ENCODE data around the gene GLI3.
A peak's percentile ranks its signal among the peaks of the same experiment; 100 is the strongest.

Gene GLI3

GRCh38 chr7:42143711-42144600 is 93.1 kb downstream of the GLI3 start:
- DNase-seq (ENCODE audit: low read depth): peak; percentile 84

- no peak for DNase-seq (ENCODE audit: low read depth)
Observed at GRCh38 chr7:42142089-42142488, 94.9 kb downstream of the GLI3 start.

GRCh38 chr7:42139751-42140150 is 97.3 kb downstream of the GLI3 start:
- DNase-seq (ENCODE audit: low read depth): no peak

GRCh38 chr7:42138691-42139090 is 98.3 kb downstream of the GLI3 start:
- no peak for DNase-seq (ENCODE audit: low read depth)

- DNase-seq (ENCODE audit: low read depth): no peak
Observed at GRCh38 chr7:42137941-42138340, 99.1 kb downstream of the GLI3 start.

GRCh38 chr7:42137431-42137830 is 99.6 kb downstream of the GLI3 start:
- no peak for DNase-seq (ENCODE audit: low read depth)

DNA sequence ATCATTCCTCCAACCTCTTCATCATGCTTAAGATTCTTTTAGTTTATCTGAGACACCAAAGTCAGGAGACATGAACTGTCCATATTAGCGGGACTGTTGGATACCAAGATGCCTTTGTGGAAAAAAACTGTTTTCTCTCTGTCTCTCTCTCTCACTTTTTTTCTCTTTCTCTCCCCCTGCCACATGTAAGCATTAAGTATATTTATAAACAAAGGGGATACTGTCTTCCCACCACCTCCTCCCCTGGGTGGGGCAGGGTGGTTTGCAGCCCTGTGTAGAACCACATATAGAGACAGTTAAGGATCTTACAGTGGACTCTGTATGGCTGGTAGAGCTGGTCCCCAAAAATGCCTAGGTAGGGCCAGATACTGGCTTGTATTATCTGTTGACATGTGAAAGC is 101.3 kb downstream of the GLI3 start:
- DNase-seq (ENCODE audit: low read depth): no peak

GRCh38 chr7:42134276-42134876 is 102.6 kb downstream of the GLI3 start:
- DNase-seq (ENCODE audit: low read depth): no peak

- no peak for DNase-seq (ENCODE audit: low read depth)
Observed at GRCh38 chr7:42133321-42133720, 103.7 kb downstream of the GLI3 start.

- peak; percentile 14 for DNase-seq (ENCODE audit: low read depth)
Observed at GRCh38 chr7:42128703-42129102, 108.3 kb downstream of the GLI3 start.

GRCh38 chr7:42127232-42127622 is 109.8 kb downstream of the GLI3 start:
- no peak for DNase-seq (ENCODE audit: low read depth)

GRCh38 chr7:42126475-42127231 is 110.4 kb downstream of the GLI3 start:
- no peak for DNase-seq (ENCODE audit: low read depth)

DNA sequence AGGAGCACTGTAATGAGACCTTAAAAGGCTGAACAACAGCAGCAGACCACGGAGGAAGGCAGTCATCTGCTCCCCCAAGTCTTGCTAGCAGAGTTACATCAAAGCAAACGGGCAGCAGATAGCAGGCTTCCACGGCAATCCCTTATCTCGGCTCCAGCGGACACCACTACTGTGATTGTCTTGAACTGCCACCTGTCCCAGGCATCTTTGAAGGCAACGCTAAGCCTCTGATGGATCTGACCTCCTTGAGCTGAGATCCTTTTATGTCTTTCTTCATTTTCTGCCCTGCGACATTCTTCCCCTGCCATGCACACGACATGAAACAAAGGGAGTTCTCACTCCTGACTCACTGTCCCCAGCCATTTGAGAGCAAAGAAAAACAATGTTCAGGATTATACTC is 111.7 kb downstream of the GLI3 start:
- DNase-seq (ENCODE audit: low read depth): no peak

- DNase-seq (ENCODE audit: low read depth): no peak
Observed at GRCh38 chr7:42123716-42124115, 113.3 kb downstream of the GLI3 start.

- DNase-seq (ENCODE audit: low read depth): no peak
Observed at GRCh38 chr7:42120191-42120590, 116.8 kb downstream of the GLI3 start.

- DNase-seq (ENCODE audit: low read depth): no peak
Observed at GRCh38 chr7:42117201-42117600, 119.8 kb downstream of the GLI3 start.

DNA sequence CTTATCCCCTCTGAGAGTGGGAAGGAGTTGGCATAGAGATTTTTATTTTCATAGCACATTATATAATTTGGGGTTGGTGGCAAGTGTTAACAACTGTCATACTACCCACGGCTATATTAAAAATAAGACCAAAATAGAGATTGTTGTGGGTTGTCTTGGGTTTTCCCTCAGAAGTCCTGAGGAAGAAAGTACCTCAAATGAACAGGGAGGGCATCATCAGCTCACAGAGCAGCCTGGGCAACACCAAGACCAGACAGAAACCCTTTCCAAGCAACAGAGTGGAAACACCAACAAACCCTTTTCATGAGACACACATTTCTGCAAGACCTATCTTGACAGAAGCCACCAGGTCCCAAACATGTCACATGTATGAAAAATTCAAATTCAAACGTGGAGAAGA is 121.2 kb downstream of the GLI3 start:
- no peak for DNase-seq (ENCODE audit: low read depth)

DNA sequence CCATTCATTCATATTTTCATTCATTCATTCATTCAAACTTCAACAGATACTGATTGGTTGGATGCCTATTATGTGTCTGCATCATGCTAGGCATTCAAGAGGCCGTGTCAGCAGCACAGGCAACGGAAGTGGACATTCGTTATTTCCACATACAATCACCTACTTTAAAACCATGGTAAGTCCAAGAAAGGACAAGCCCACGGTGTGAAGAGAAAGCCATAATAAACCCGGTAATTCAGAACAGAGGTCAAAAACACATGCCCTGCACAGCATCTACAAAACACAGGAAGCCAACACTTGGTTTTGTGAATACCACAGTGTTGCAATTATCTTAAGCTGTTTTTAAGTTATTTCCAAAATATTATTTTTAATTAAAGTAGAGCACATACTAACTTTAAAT is 126.7 kb downstream of the GLI3 start:
- DNase-seq (ENCODE audit: low read depth): no peak

DNA sequence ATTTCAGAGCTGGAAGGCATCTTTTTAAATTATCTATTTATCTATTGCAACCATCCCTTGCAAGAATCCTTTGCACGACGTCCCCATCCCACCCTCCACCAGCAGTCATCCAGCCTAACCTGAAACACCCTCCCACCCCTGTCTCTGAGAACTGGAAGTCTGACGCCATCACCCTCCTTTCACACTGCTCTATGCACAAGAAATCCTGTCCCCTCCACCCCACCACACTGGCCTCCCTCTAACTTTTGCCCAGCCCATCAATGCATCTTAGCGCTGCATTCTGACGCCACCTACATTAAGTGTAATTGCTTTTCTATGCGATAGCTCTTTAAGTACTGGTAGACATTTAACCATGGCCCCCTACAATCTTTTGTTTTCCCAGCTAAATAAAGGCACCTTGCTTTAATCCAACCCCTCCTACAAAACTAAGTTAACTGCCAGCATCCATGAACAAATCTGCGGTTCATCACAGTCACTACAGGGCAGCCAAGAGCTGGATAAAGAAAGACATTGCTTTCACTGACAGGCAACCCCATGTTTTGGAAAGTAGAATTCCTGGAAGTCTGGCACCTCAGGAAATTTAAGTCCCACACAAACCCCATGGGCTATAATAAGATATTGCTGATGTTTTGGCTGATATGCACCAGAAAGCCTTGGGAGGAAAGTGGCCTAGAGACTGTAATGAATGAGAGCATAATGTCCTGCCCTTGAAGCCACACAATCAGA is 128.0 kb downstream of the GLI3 start:
- DNase-seq (ENCODE audit: low read depth): no peak

DNA sequence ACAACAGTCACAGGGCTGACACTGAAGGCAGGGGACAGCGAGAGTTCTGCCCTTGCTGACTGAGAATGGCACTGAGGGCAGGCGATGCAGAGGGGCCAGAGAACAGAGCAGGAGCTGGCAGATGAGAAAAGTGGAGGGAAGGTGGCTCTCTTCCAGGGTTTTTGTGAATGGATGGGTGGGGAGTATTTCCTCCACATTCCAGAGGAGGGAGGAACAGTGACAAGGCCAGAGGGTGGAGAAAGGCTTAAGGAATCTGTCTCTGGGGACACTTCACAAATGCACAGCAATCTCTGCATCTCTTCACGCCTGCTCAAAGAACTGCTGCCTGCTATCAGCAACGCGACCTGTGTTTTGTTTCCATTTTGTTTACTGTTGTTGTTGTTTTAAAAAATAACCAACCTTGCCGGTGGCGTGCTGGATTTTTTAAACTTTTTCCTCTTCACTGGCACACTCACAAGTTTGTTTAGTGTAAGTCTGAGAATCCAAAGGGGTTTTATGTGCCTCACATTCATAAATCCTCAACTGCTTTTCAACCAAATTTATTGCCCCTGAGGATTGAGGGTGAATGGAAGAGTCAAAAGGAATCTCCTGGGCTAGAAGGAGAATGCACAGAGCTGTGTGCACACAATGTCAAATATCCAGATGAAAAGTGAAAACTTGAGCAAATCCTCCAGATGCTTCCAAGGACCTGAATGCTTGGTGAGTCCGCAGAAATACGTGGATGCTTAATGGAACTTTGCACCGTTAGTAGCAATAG is 129.3 kb downstream of the GLI3 start:
- DNase-seq (ENCODE audit: low read depth): peak; percentile 61

- peak; percentile 12 for DNase-seq (ENCODE audit: low read depth)
Observed at GRCh38 chr7:42106562-42106961, 130.4 kb downstream of the GLI3 start.
